HFFc6 (cell line): ENCODE measurements around the gene TEX51. TPM values are rescaled to one million over a fixed set of nuclear protein-coding genes. Genes with fewer than 3 reads are reported as not detected.

Experiments used
- DNase-seq: peaks from one replicate; pipeline ENCODE4 v3.0.0-alpha.2; 2018
- H3K27ac Mint-ChIP-seq: 2 replicates; pipeline ENCODE4 v1.8.0; 2020; ENCODE audit warnings: mild to moderate bottlenecking, mixed read lengths
- H3K27me3 Mint-ChIP-seq: 2 replicates; pipeline ENCODE4 v1.8.0; 2021; ENCODE audit warnings: mild to moderate bottlenecking, moderate library complexity, mixed read lengths; ENCODE audit not compliant: insufficient read depth
- H3K36me3 Mint-ChIP-seq: 2 replicates; pipeline ENCODE4 v1.8.0; 2021; ENCODE audit warnings: low read depth, mixed read lengths
- H3K4me1 Mint-ChIP-seq: 2 replicates; pipeline ENCODE4 v1.8.0; 2020; ENCODE audit warnings: low read depth, mixed read lengths
- H3K4me3 Mint-ChIP-seq: 2 replicates; pipeline ENCODE4 v1.8.0; 2020; ENCODE audit warnings: mild to moderate bottlenecking, moderate library complexity, mixed read lengths
- H3K9me3 Mint-ChIP-seq: 2 replicates; pipeline ENCODE4 v1.8.0; 2020; ENCODE audit warnings: mild to moderate bottlenecking, mixed read lengths
- CTCF ChIP-seq: fragments of 200-600 bp; sonication (generic); IDR thresholded peaks from 2 replicates; pipeline ENCODE4 v1.5.0; 2021; ENCODE audit warnings: antibody characterized with exemption, mild to moderate bottlenecking
- total RNA-seq, 6 experiments: library from RNA; stranded (reverse); fragmentation: NEBNext Ultra II Directional; extraction: Animal tissue kit (Norgen Biotek cat#: 25700); gene quantifications; 2 replicates in 1 of 6; 3 replicates in 5 of 6; pipeline ENCODE4 v1.2.3, GENCODE V29; 2021

TEX51 gene
- total RNA-seq, 6 experiments from 2014 or later, result not detected

- Mint-ChIP-seq H3K27ac (no peak overlapping the region), H3K4me1 (no peaks in the 10 kb centered on the region), H3K36me3 (no peaks in the 10 kb centered on the region), H3K27me3 (peaks cover 5% of the 10 kb centered on the region), H3K4me3 (no peak overlapping the region), H3K9me3 (peaks cover 5% of the 10 kb centered on the region; the same call in 1 of the 2 replicates)
- no peak for TF ChIP-seq CTCF
- no peak for DNase-seq
Observed at GRCh38 chr2:126899616-126900185, 1.0 kb downstream of the TEX51 start.

GRCh38 chr2:126900646-126901319, 2.1 kb downstream of the TEX51 start:
- Mint-ChIP-seq H3K27me3 (peaks cover 5% of the 10 kb centered on the region), H3K4me3 (no peak overlapping the region), H3K27ac (no peak overlapping the region), H3K4me1 (no peaks in the 10 kb centered on the region), H3K36me3 (no peaks in the 10 kb centered on the region), H3K9me3 (peaks cover 5% of the 10 kb centered on the region; the same call in 1 of the 2 replicates)
- no peak for DNase-seq
- no peak for TF ChIP-seq CTCF

GRCh38 chr2:126901459-126901858, 2.8 kb downstream of the TEX51 start:
- Mint-ChIP-seq H3K9me3 (peaks cover 5% of the 10 kb centered on the region; the same call in 1 of the 2 replicates), H3K27ac (no peak overlapping the region), H3K36me3 (no peaks in the 10 kb centered on the region), H3K27me3 (peaks cover 6% of the 10 kb centered on the region), H3K4me3 (no peak overlapping the region), H3K4me1 (no peaks in the 10 kb centered on the region)
- no peak for DNase-seq
- no peak for TF ChIP-seq CTCF

GRCh38 chr2:126902152-126902835, 3.6 kb downstream of the TEX51 start:
- no peak for TF ChIP-seq CTCF
- Mint-ChIP-seq H3K4me3 (no peak overlapping the region), H3K4me1 (no peaks in the 10 kb centered on the region), H3K27me3 (peaks cover 8% of the 10 kb centered on the region), H3K9me3 (peaks cover 5% of the 10 kb centered on the region; the same call in 1 of the 2 replicates), H3K36me3 (no peaks in the 10 kb centered on the region), H3K27ac (no peak overlapping the region)
- DNase-seq, result no peak

- peaks cover 5% of the 10 kb centered on the region; the same call in 1 of the 2 replicates for H3K9me3 Mint-ChIP-seq
- no peak for DNase-seq
- H3K36me3 Mint-ChIP-seq, result no peaks in the 10 kb centered on the region
- no peaks in the 10 kb centered on the region for H3K4me1 Mint-ChIP-seq
- H3K27me3 Mint-ChIP-seq, result peaks cover 10% of the 10 kb centered on the region
- H3K4me3 Mint-ChIP-seq, result no peak overlapping the region
- TF ChIP-seq CTCF, result no peak
- H3K27ac Mint-ChIP-seq, result no peak overlapping the region
Observed at GRCh38 chr2:126902859-126903258, 4.2 kb downstream of the TEX51 start.
